ENCODE data around the gene TCF4.

TCF4 gene

DNA sequence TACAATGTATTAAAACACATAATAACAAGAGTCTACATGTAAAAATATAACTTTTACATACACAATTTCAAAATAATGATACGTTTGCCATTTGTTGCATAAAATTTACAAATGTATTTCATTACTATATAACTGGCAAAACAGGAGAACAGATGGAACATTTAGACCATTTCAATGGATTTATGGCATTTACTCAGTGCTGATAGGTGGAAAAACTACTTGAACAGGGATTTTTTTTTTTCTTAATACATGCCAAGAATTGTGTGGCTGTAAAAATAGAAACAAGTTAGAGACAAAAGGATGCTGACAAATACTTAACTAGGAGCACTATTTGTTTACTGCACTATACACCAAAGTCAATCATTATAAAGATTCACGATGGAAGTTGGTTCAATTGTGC, 361.9 kb downstream of the TCF4 start:
- Mint-ChIP-seq H3K9me3 (no peaks in the 10 kb centered on the region), H3K36me3 (no peaks in the 10 kb centered on the region), H3K27ac (no peak overlapping the region), H3K27me3 (no peaks in the 10 kb centered on the region), H3K4me3 (no peak overlapping the region), H3K4me1 (no peaks in the 10 kb centered on the region)

DNA sequence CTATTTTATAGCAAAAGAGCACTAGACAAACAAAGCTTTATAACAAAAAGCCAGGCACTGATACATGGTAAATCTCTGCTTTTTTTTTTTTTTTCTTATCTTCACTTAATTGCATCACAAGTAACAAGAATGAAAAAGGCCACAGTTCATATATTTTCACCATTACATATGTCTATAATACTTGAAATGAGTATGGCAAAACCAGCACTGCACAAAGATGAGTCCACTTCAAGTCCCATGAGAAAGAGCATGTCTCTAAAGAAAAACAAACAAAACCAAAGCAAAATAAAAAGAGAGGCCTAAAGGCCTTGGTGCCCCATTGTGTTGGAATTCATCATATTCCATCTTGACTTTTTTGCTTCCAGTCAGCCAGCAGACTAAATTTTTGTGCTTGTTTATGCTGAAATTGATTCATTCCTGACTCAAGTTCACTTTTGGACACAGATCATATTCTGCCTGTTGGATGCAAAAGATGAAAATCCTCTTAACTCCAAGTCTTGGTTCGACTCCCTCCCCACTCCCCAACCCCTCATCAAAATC, 363.8 kb downstream of the TCF4 start:
- Mint-ChIP-seq H3K36me3 (no peaks in the 10 kb centered on the region), H3K27ac (peak overlapping the region; percentile 68), H3K27me3 (no peaks in the 10 kb centered on the region), H3K9me3 (peaks cover 4% of the 10 kb centered on the region), H3K4me1 (no peaks in the 10 kb centered on the region), H3K4me3 (no peak overlapping the region)

DNA sequence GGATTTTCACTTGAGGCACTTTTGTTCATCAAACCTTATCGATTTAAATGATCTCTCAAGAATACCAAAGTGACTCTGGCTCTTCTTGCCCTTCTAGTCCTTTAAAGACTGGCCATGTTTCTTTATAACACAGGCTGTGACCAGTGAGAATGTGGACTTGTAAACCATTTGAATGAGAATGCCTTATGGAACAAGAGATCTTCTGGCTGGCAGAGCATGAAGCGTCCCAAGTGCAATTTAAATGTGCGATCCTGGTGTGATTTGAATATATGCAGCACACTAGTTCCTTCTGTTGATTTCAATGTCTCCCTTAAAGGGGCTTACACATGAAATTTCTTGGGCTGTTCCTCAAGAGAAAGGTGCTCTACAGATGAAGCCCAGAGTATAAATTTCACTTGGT, 366.4 kb downstream of the TCF4 start:
- Mint-ChIP-seq H3K4me1 (no peaks in the 10 kb centered on the region), H3K27ac (no peak overlapping the region), H3K36me3 (no peaks in the 10 kb centered on the region), H3K9me3 (peaks cover 6% of the 10 kb centered on the region), H3K4me3 (no peak overlapping the region), H3K27me3 (no peaks in the 10 kb centered on the region)

DNA sequence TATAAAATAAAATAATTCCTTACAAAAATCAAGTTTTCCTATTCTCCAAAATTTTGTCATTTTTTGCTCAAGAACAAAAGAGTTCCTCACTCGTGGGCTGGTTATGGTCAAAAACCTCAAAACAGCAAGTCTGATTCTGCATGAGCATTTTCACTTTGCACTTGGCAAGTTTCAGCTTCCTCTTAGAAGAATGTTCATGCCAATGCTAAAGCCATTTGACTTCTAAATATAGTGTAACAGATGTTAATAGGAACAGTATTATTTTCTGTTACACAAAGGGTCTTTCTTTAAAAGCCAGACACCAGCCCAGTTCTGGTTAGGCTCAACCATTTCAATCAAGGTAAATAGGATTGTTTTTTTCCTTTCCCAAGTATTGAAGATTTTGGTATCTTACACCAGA, 367.5 kb downstream of the TCF4 start:
- Mint-ChIP-seq H3K36me3 (no peaks in the 10 kb centered on the region), H3K27me3 (no peaks in the 10 kb centered on the region), H3K4me1 (no peaks in the 10 kb centered on the region), H3K27ac (no peak overlapping the region), H3K4me3 (no peak overlapping the region), H3K9me3 (peaks cover 6% of the 10 kb centered on the region)

DNA sequence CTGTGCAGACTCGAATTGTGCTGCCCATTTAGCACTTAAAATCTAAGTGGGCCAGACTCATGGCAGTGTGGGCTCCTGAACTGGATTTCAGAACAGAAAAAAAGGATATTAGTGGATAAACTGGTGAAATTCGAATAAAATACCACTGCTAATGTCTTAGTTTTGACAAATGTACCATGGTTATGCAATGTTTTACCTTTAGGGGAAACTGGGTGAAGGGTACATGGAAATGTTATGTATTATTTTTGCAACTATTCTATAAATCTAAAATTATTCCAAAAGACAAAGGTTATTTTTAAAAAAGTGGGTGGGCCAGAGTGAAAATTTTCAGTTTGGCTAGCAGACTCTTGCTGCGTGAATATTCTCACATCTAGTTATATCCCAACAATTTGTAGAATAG, 368.2 kb downstream of the TCF4 start:
- Mint-ChIP-seq H3K4me1 (no peaks in the 10 kb centered on the region), H3K9me3 (peaks cover 6% of the 10 kb centered on the region), H3K27me3 (no peaks in the 10 kb centered on the region), H3K27ac (no peak overlapping the region), H3K36me3 (no peaks in the 10 kb centered on the region), H3K4me3 (no peak overlapping the region)

DNA sequence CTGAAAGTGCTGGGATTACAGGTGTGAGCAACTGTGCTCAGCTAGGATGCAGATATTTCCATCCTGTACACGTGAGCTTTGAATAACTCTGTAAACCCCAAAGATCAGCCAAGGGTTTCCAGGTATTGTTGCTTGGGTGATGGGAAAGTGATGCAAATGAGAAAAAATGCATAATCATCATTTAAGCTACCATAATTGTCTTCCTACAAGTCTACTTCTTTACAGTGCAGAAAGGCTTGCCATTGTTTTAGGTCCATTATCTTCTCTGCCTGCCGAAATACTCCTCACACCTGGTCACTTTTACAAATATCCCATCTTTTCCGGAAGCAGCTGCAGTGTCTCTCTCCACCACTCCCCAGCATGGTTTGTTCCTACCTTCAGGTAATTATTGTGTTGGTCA, 368.9 kb downstream of the TCF4 start:
- H3K27ac Mint-ChIP-seq = no peak overlapping the region
- H3K4me1 Mint-ChIP-seq = no peaks in the 10 kb centered on the region
- peaks cover 6% of the 10 kb centered on the region for H3K9me3 Mint-ChIP-seq
- H3K36me3 Mint-ChIP-seq = no peaks in the 10 kb centered on the region
- H3K27me3 Mint-ChIP-seq = no peaks in the 10 kb centered on the region
- no peak overlapping the region for H3K4me3 Mint-ChIP-seq

GRCh38 chr18:55214969-55215368, 373.0 kb downstream of the TCF4 start:
- Mint-ChIP-seq H3K9me3 (peaks cover 6% of the 10 kb centered on the region), H3K27ac (no peak overlapping the region), H3K4me1 (no peaks in the 10 kb centered on the region), H3K27me3 (no peaks in the 10 kb centered on the region), H3K4me3 (no peak overlapping the region), H3K36me3 (no peaks in the 10 kb centered on the region)

DNA sequence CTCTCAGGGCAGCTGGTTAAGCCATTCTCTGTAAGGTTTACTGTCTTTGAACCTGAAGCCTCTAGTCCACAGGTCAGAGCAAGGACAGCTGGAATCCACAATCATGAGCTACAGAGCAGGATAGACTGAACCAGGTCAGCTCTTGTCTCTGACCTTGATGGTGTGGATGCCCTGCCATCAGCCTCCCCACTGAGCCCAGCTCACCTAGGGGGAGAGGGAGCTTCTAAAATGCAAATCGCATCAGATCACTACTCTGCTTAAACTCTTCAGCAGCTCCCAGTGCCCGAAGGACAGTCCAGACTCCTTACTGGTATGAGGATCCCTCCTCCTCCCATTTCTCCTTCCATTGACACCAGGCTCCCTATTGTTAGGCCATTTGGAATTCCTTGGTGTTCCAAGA, 373.5 kb downstream of the TCF4 start:
- Mint-ChIP-seq H3K36me3 (no peaks in the 10 kb centered on the region), H3K4me1 (no peaks in the 10 kb centered on the region), H3K9me3 (peaks cover 5% of the 10 kb centered on the region), H3K4me3 (no peak overlapping the region), H3K27me3 (no peaks in the 10 kb centered on the region), H3K27ac (no peak overlapping the region)

GRCh38 chr18:55213586-55213985, 374.4 kb downstream of the TCF4 start:
- Mint-ChIP-seq H3K4me3 (no peak overlapping the region), H3K4me1 (no peaks in the 10 kb centered on the region), H3K9me3 (no peaks in the 10 kb centered on the region), H3K27ac (no peak overlapping the region), H3K36me3 (no peaks in the 10 kb centered on the region), H3K27me3 (no peaks in the 10 kb centered on the region)

DNA sequence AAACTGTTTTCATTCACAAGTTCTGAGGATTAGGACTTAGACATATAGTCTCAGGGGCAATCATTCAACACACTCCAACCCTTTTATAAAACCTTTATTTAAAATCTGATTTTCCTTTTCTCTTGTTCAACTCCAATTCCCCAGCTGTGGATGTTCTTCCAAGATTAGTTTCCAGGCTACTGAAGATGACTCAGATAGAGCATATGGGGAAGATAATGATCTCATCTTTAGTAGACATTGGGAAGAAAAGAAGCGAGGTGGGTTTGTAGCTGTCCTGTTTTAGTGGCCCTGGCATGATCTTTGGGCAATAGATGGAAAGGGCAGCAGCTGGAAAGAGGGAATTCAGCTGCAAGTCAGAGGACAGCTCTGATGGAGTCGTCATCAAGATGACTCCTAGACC, 381.1 kb downstream of the TCF4 start:
- Mint-ChIP-seq H3K27ac (no peak overlapping the region), H3K27me3 (no peaks in the 10 kb centered on the region), H3K36me3 (no peaks in the 10 kb centered on the region)

DNA sequence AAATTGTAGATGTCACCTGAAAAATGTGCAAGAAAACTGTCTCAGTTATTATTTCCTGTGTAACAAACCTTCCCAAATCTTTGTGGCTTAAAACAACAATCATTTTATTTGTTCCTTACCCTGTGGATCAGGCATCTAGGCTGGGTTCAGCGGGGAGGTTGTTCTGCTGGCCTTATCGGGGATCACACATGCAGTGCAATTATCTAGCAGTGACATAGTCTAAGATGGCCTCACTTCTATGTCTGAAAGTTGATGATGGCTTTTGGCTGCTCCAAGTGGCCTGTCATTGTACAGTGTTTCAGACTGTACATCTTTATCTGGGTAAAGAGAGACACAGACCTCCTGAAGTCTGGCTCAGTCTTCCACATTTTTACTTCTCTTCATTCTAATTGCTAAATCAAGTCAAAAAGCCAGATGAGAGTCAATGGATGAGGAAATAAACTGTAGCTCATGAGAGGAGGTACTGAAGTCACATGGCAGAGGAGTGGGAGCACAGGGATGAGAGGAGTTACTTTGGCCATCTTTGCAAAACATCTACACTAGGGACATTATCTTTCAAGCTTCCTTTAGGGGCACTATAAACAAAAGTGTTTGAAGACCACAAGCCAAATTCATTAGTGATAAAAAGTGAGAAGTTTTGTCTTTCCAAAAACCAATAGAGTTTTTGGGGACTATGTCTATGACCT, 385.6 kb downstream of the TCF4 start:
- H3K27me3 Mint-ChIP-seq = no peaks in the 10 kb centered on the region
- H3K4me3 Mint-ChIP-seq = no peak overlapping the region
- H3K36me3 Mint-ChIP-seq = no peaks in the 10 kb centered on the region
- no peak overlapping the region for H3K27ac Mint-ChIP-seq
- H3K4me1 Mint-ChIP-seq = no peaks in the 10 kb centered on the region
- no peaks in the 10 kb centered on the region for H3K9me3 Mint-ChIP-seq

More for the DNA sequence above, 381.1 kb downstream of the TCF4 start:
- Mint-ChIP-seq H3K4me1 (no peaks in the 10 kb centered on the region), H3K9me3 (peaks cover 7% of the 10 kb centered on the region), H3K4me3 (no peak overlapping the region)

- H3K4me3 Mint-ChIP-seq = no peak overlapping the region
These were observed 388.6 kb downstream of the TCF4 start for GRCh38 chr18:55199291-55199963.

GRCh38 chr18:55195863-55196262, 392.1 kb downstream of the TCF4 start:
- H3K27ac Mint-ChIP-seq = no peak overlapping the region

More at GRCh38 chr18:55199291-55199963, 388.6 kb downstream of the TCF4 start:
- H3K36me3 Mint-ChIP-seq = no peaks in the 10 kb centered on the region
- no peaks in the 10 kb centered on the region for H3K27me3 Mint-ChIP-seq
- no peaks in the 10 kb centered on the region for H3K4me1 Mint-ChIP-seq
- H3K9me3 Mint-ChIP-seq = no peaks in the 10 kb centered on the region
- no peak overlapping the region for H3K27ac Mint-ChIP-seq

DNA sequence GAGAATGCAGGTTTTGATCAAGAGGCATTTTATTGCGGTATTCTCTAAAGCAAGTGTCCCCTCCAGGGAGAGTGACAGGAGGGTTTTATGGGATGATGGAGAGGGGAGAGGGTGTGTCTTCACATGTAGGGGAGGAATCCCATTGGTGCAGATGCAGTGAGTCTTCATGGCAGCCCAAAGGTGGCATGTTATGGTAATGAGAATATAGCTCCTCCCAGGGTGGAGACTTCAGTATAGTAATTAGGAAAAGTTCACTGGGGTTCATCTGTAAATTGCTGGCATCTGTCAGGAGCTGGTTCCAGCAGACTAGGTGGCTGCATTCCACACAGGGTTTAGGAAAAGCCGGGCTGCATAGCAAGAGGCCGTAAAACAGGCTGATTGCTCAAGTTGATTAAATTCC, 398.0 kb downstream of the TCF4 start:
- Mint-ChIP-seq H3K27me3 (peaks cover 2% of the 10 kb centered on the region), H3K9me3 (no peaks in the 10 kb centered on the region), H3K4me1 (no peaks in the 10 kb centered on the region), H3K36me3 (no peaks in the 10 kb centered on the region), H3K27ac (no peak overlapping the region), H3K4me3 (no peak overlapping the region)

More at GRCh38 chr18:55195863-55196262, 392.1 kb downstream of the TCF4 start:
- H3K4me3 Mint-ChIP-seq = no peak overlapping the region
- no peaks in the 10 kb centered on the region for H3K36me3 Mint-ChIP-seq
- peaks cover 1% of the 10 kb centered on the region for H3K27me3 Mint-ChIP-seq
- no peaks in the 10 kb centered on the region for H3K9me3 Mint-ChIP-seq
- H3K4me1 Mint-ChIP-seq = no peaks in the 10 kb centered on the region

GRCh38 chr18:55186588-55186987, 401.4 kb downstream of the TCF4 start:
- Mint-ChIP-seq H3K4me3 (no peak overlapping the region), H3K27ac (no peak overlapping the region), H3K36me3 (no peaks in the 10 kb centered on the region), H3K4me1 (no peaks in the 10 kb centered on the region), H3K27me3 (peaks cover 2% of the 10 kb centered on the region), H3K9me3 (no peaks in the 10 kb centered on the region)

DNA sequence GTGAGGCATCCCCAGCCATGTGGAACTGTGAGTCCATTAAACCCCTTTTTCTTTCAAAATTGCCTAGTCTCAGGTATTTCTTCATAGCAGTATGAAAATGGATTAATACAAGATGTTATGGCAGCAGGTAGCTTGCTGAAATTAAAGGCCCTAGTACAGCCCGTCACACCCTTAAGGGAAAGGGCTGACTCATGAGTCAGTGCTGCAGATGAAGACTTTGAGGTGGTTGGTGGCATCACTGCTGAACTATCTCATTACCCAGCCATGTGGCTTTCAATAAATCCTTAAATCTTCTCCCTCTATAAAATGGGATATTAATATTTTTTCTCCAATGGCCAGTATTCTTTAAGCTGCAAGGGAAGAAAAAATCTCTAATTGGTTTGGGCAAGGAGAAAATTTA, 402.6 kb downstream of the TCF4 start:
- no peak overlapping the region for H3K4me3 Mint-ChIP-seq
- no peaks in the 10 kb centered on the region for H3K36me3 Mint-ChIP-seq
- H3K27ac Mint-ChIP-seq = no peak overlapping the region
- H3K4me1 Mint-ChIP-seq = no peaks in the 10 kb centered on the region
- H3K9me3 Mint-ChIP-seq = no peaks in the 10 kb centered on the region
- H3K27me3 Mint-ChIP-seq = no peaks in the 10 kb centered on the region

Measured in activated naive CD4-positive, alpha-beta T cell treated with anti-CD3 and anti-CD28 coated beads, Interleukin-2, amount 50 U/mL, for 24 hours (primary cell).